Stimulated activated CD8-positive, alpha-beta memory T cell treated with anti-CD3 and anti-CD28 coated beads, Interleukin-12 subunit alpha, Interleukin-12 subunit beta, amount 100 ng/mL, for 24 hours (primary cell): ENCODE results near the gene RMP24.
"Not testable (repeated sequence)": the region's sequence is repeated elsewhere in the genome, so short reads cannot be mapped to it uniquely, and the experiment has no call there.

Experiments used
- DNase-seq: peaks from one replicate; pipeline ENCODE4 v3.0.0-alpha.2; 2020; ENCODE audit errors: extremely low read depth

RMP24 gene

GRCh38 chr18:35968278-35968880, 4.1 kb upstream of the RMP24 start:
- no peak for DNase-seq

- DNase-seq, result no peak
Measured at GRCh38 chr18:35969676-35970075, 2.8 kb upstream of the RMP24 start.

- no peak for DNase-seq
Measured at GRCh38 chr18:35971661-35972196, 750 bp upstream of the RMP24 start.

GRCh38 chr18:35973650-35974049, 1.2 kb downstream of the RMP24 start:
- DNase-seq, result no peak

- DNase-seq, result no peak
Measured at GRCh38 chr18:35974181-35974580, 1.7 kb downstream of the RMP24 start.

- DNase-seq, result no peak
Measured at GRCh38 chr18:35979112-35979511, 6.6 kb downstream of the RMP24 start.

- no peak for DNase-seq
Measured at GRCh38 chr18:35982409-35983114, 10.1 kb downstream of the RMP24 start.

GRCh38 chr18:35983147-35983546, 10.7 kb downstream of the RMP24 start:
- no peak for DNase-seq

- no peak for DNase-seq
Measured at GRCh38 chr18:35983818-35984217, 11.3 kb downstream of the RMP24 start.

- no peak for DNase-seq
Measured at GRCh38 chr18:35991696-35992095, 19.2 kb downstream of the RMP24 start.

GRCh38 chr18:35993013-35993412, 20.5 kb downstream of the RMP24 start:
- DNase-seq, result no peak

GRCh38 chr18:35998967-35999366, 26.5 kb downstream of the RMP24 start:
- DNase-seq, result no peak

GRCh38 chr18:35999925-36000324, 27.4 kb downstream of the RMP24 start:
- no peak for DNase-seq

- DNase-seq, result no peak
Measured at GRCh38 chr18:36006997-36007396, 34.5 kb downstream of the RMP24 start.

GRCh38 chr18:36009214-36009613, 36.7 kb downstream of the RMP24 start:
- DNase-seq, result no peak

- DNase-seq, result no peak
Measured at GRCh38 chr18:36012891-36013290, 40.4 kb downstream of the RMP24 start.

GRCh38 chr18:36015629-36016028, 43.1 kb downstream of the RMP24 start:
- DNase-seq, result no peak

GRCh38 chr18:36017232-36017631, 44.8 kb downstream of the RMP24 start:
- DNase-seq, result no peak

GRCh38 chr18:36020174-36020711, 47.8 kb downstream of the RMP24 start:
- no peak for DNase-seq

GRCh38 chr18:36023336-36023735, 50.9 kb downstream of the RMP24 start:
- no peak for DNase-seq

- not testable (repeated sequence) for DNase-seq
Measured at GRCh38 chr18:36024241-36024640, 51.8 kb downstream of the RMP24 start.

GRCh38 chr18:36025025-36025424, 52.5 kb downstream of the RMP24 start:
- no peak for DNase-seq

GRCh38 chr18:36028859-36029258, 56.4 kb downstream of the RMP24 start:
- DNase-seq, result no peak
